Activated naive CD8-positive, alpha-beta T cell (primary cell): ENCODE results near the gene PLXNA4.

Experiments used
- H3K27ac Mint-ChIP-seq: one replicate; pipeline ENCODE4 v1.8.0; 2021; ENCODE audit warnings: mixed read lengths
- H3K27me3 Mint-ChIP-seq: one replicate; pipeline ENCODE4 v1.8.0; 2021; ENCODE audit warnings: mixed read lengths
- H3K36me3 Mint-ChIP-seq: one replicate; pipeline ENCODE4 v1.8.0; 2021; ENCODE audit warnings: mixed read lengths
- H3K4me1 Mint-ChIP-seq: one replicate; pipeline ENCODE4 v1.8.0; 2021; ENCODE audit warnings: low read depth, mixed read lengths
- H3K4me3 Mint-ChIP-seq: one replicate; pipeline ENCODE4 v1.8.0; 2021; ENCODE audit warnings: mild to moderate bottlenecking, mixed read lengths
- H3K9me3 Mint-ChIP-seq: one replicate; pipeline ENCODE4 v1.8.0; 2021; ENCODE audit warnings: low read depth, mixed read lengths

The PLXNA4 gene

GRCh38 chr7:132353936-132354335 is 222.3 kb downstream of the PLXNA4 start:
- Mint-ChIP-seq H3K4me1 (no peaks in the 10 kb centered on the region), H3K4me3 (no peak overlapping the region), H3K9me3 (no peaks in the 10 kb centered on the region), H3K27ac (no peak overlapping the region), H3K27me3 (peaks cover 3% of the 10 kb centered on the region), H3K36me3 (no peaks in the 10 kb centered on the region)

- no peak overlapping the region for H3K4me3 Mint-ChIP-seq
- H3K27me3 Mint-ChIP-seq, result peaks cover 6% of the 10 kb centered on the region
- no peaks in the 10 kb centered on the region for H3K4me1 Mint-ChIP-seq
Observed at GRCh38 chr7:132352800-132353199, 223.5 kb downstream of the PLXNA4 start.

GRCh38 chr7:132351954-132352499 is 224.2 kb downstream of the PLXNA4 start:
- no peak overlapping the region for H3K4me3 Mint-ChIP-seq
- H3K36me3 Mint-ChIP-seq, result no peaks in the 10 kb centered on the region
- H3K27ac Mint-ChIP-seq, result no peak overlapping the region
- no peaks in the 10 kb centered on the region for H3K9me3 Mint-ChIP-seq
- H3K27me3 Mint-ChIP-seq, result peaks cover 6% of the 10 kb centered on the region
- H3K4me1 Mint-ChIP-seq, result no peaks in the 10 kb centered on the region

More at GRCh38 chr7:132352800-132353199, 223.5 kb downstream of the PLXNA4 start:
- H3K36me3 Mint-ChIP-seq, result no peaks in the 10 kb centered on the region
- no peaks in the 10 kb centered on the region for H3K9me3 Mint-ChIP-seq
- H3K27ac Mint-ChIP-seq, result no peak overlapping the region

- Mint-ChIP-seq H3K4me1 (no peaks in the 10 kb centered on the region), H3K27me3 (peaks cover 6% of the 10 kb centered on the region), H3K27ac (no peak overlapping the region), H3K9me3 (no peaks in the 10 kb centered on the region), H3K4me3 (no peak overlapping the region), H3K36me3 (no peaks in the 10 kb centered on the region)
Observed at GRCh38 chr7:132350741-132351140, 225.5 kb downstream of the PLXNA4 start.

- H3K36me3 Mint-ChIP-seq, result no peaks in the 10 kb centered on the region
- no peaks in the 10 kb centered on the region for H3K4me1 Mint-ChIP-seq
- no peak overlapping the region for H3K27ac Mint-ChIP-seq
- H3K27me3 Mint-ChIP-seq, result peaks cover 6% of the 10 kb centered on the region
- no peak overlapping the region for H3K4me3 Mint-ChIP-seq
- H3K9me3 Mint-ChIP-seq, result no peaks in the 10 kb centered on the region
Observed at GRCh38 chr7:132349075-132349474, 227.2 kb downstream of the PLXNA4 start.

GRCh38 chr7:132348341-132348740 is 227.9 kb downstream of the PLXNA4 start:
- Mint-ChIP-seq H3K27me3 (peaks cover 6% of the 10 kb centered on the region), H3K4me1 (no peaks in the 10 kb centered on the region), H3K4me3 (no peak overlapping the region), H3K9me3 (no peaks in the 10 kb centered on the region), H3K27ac (no peak overlapping the region), H3K36me3 (no peaks in the 10 kb centered on the region)

GRCh38 chr7:132347858-132348257 is 228.4 kb downstream of the PLXNA4 start:
- Mint-ChIP-seq H3K4me3 (no peak overlapping the region), H3K27me3 (peaks cover 6% of the 10 kb centered on the region), H3K27ac (no peak overlapping the region), H3K36me3 (no peaks in the 10 kb centered on the region), H3K4me1 (no peaks in the 10 kb centered on the region), H3K9me3 (no peaks in the 10 kb centered on the region)

GRCh38 chr7:132347123-132347522 is 229.1 kb downstream of the PLXNA4 start:
- H3K27ac Mint-ChIP-seq, result no peak overlapping the region
- H3K4me3 Mint-ChIP-seq, result no peak overlapping the region
- H3K4me1 Mint-ChIP-seq, result no peaks in the 10 kb centered on the region
- H3K9me3 Mint-ChIP-seq, result no peaks in the 10 kb centered on the region
- no peaks in the 10 kb centered on the region for H3K36me3 Mint-ChIP-seq
- peaks cover 6% of the 10 kb centered on the region for H3K27me3 Mint-ChIP-seq

GRCh38 chr7:132345543-132346129 is 230.6 kb downstream of the PLXNA4 start:
- Mint-ChIP-seq H3K27me3 (peaks cover 3% of the 10 kb centered on the region), H3K36me3 (no peaks in the 10 kb centered on the region), H3K4me3 (no peak overlapping the region), H3K9me3 (no peaks in the 10 kb centered on the region), H3K27ac (no peak overlapping the region), H3K4me1 (no peaks in the 10 kb centered on the region)

- no peaks in the 10 kb centered on the region for H3K36me3 Mint-ChIP-seq
- no peaks in the 10 kb centered on the region for H3K4me1 Mint-ChIP-seq
- H3K27ac Mint-ChIP-seq, result no peak overlapping the region
- H3K27me3 Mint-ChIP-seq, result peaks cover 3% of the 10 kb centered on the region
- H3K9me3 Mint-ChIP-seq, result no peaks in the 10 kb centered on the region
- H3K4me3 Mint-ChIP-seq, result no peak overlapping the region
Observed at GRCh38 chr7:132345030-132345429, 231.2 kb downstream of the PLXNA4 start.

GRCh38 chr7:132343199-132343598 is 233.1 kb downstream of the PLXNA4 start:
- H3K27me3 Mint-ChIP-seq, result peaks cover 2% of the 10 kb centered on the region

GRCh38 chr7:132337450-132338080 is 238.7 kb downstream of the PLXNA4 start:
- Mint-ChIP-seq H3K4me3 (no peak overlapping the region), H3K27ac (no peak overlapping the region), H3K36me3 (no peaks in the 10 kb centered on the region), H3K9me3 (no peaks in the 10 kb centered on the region), H3K27me3 (peaks cover 2% of the 10 kb centered on the region), H3K4me1 (no peaks in the 10 kb centered on the region)

More at GRCh38 chr7:132343199-132343598, 233.1 kb downstream of the PLXNA4 start:
- H3K27ac Mint-ChIP-seq, result no peak overlapping the region
- no peaks in the 10 kb centered on the region for H3K36me3 Mint-ChIP-seq
- H3K9me3 Mint-ChIP-seq, result no peaks in the 10 kb centered on the region
- no peaks in the 10 kb centered on the region for H3K4me1 Mint-ChIP-seq
- H3K4me3 Mint-ChIP-seq, result no peak overlapping the region

GRCh38 chr7:132336797-132337196 is 239.5 kb downstream of the PLXNA4 start:
- Mint-ChIP-seq H3K4me1 (no peaks in the 10 kb centered on the region), H3K9me3 (no peaks in the 10 kb centered on the region), H3K4me3 (no peak overlapping the region), H3K36me3 (no peaks in the 10 kb centered on the region), H3K27ac (no peak overlapping the region), H3K27me3 (peaks cover 2% of the 10 kb centered on the region)

- peaks cover 2% of the 10 kb centered on the region for H3K27me3 Mint-ChIP-seq
- H3K36me3 Mint-ChIP-seq, result no peaks in the 10 kb centered on the region
- no peaks in the 10 kb centered on the region for H3K4me1 Mint-ChIP-seq
- no peak overlapping the region for H3K4me3 Mint-ChIP-seq
- H3K9me3 Mint-ChIP-seq, result no peaks in the 10 kb centered on the region
- H3K27ac Mint-ChIP-seq, result no peak overlapping the region
Observed at GRCh38 chr7:132333301-132333700, 243.0 kb downstream of the PLXNA4 start.

- no peaks in the 10 kb centered on the region for H3K36me3 Mint-ChIP-seq
- peaks cover 2% of the 10 kb centered on the region for H3K27me3 Mint-ChIP-seq
- H3K9me3 Mint-ChIP-seq, result no peaks in the 10 kb centered on the region
- H3K4me1 Mint-ChIP-seq, result no peaks in the 10 kb centered on the region
- no peak overlapping the region for H3K27ac Mint-ChIP-seq
- no peak overlapping the region for H3K4me3 Mint-ChIP-seq
Observed at GRCh38 chr7:132328760-132329159, 247.5 kb downstream of the PLXNA4 start.
